Testis (tissue), 2 donors: Measurements from ENCODE around the gene TLCD2.

Experiments used
- CTCF ChIP-seq, 3 experiments: fragments of 450-650 bp in 2 of 3; fragments of 200-600 bp in 1 of 3; sonication (generic) in 1 of 3; IDR thresholded peaks; one replicate each; pipeline ENCODE4 v1.5.1; 2016 to 2019; ENCODE audit warnings: antibody characterized with exemption in 3 of 3, mild to moderate bottlenecking in 2 of 3, moderate library complexity in 1 of 3
- POLR2A ChIP-seq: fragments of 450-650 bp; IDR thresholded peaks from one replicate; pipeline ENCODE4 v1.6.1; 2017; ENCODE audit warnings: antibody characterized with exemption, mild to moderate bottlenecking, moderate library complexity

GRCh38 chr17:1727258-1727789, 17.1 kb upstream of the TLCD2 start:
- TF ChIP-seq POLR2A (no peak), CTCF (IDR thresholded peaks at IDR 0.05) (no peak)
